ENCODE results near the gene MAP3K6.

- no peak for TF ChIP-seq POLR2A (IDR thresholded peaks at IDR 0.05)
- no peak for TF ChIP-seq CTCF (IDR thresholded peaks at IDR 0.05)
Observed at GRCh38 chr1:27327964-27328363, 38.8 kb downstream of the MAP3K6 start.
